GM12873 (cell line): Measurements from ENCODE around the gene PDS5B.

Experiments used
- CTCF ChIP-seq: IDR thresholded peaks from 2 replicates; pipeline ENCODE4 v1.5.1; 2012; ENCODE audit warnings: low read depth, mild to moderate bottlenecking, moderate library complexity, low read length, control low read depth; ENCODE audit not compliant: insufficient read depth; ENCODE audit errors: missing control alignments

Gene PDS5B

GRCh38 chr13:32674503-32674902 lies 88.3 kb downstream of the PDS5B start:
- no peak for TF ChIP-seq CTCF

GRCh38 chr13:32676242-32676641 lies 90.0 kb downstream of the PDS5B start:
- TF ChIP-seq CTCF = no peak

DNA sequence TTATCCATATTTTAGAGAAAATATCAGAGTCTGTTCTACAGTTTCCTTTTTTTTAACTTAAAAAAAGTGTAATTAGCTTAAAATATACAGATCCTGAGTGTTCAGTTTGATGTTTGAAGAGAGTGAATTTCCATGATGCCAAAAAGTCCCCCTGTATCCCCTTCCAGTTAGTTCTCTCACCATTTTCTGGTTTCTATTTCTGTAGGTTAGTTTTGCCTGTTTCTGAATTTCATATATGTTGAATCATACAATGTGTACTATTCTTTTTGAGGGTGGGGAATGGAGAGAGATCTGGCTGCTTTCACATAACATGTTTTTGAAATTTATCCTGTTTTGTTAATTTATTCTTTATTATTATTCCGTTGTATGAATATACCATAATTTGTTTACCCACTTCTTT lies 95.9 kb downstream of the PDS5B start:
- no peak for TF ChIP-seq CTCF

- no peak for TF ChIP-seq CTCF
These were observed 96.5 kb downstream of the PDS5B start for GRCh38 chr13:32682740-32683139.

- TF ChIP-seq CTCF = no peak
These were observed 101.0 kb downstream of the PDS5B start for GRCh38 chr13:32687275-32687674.

DNA sequence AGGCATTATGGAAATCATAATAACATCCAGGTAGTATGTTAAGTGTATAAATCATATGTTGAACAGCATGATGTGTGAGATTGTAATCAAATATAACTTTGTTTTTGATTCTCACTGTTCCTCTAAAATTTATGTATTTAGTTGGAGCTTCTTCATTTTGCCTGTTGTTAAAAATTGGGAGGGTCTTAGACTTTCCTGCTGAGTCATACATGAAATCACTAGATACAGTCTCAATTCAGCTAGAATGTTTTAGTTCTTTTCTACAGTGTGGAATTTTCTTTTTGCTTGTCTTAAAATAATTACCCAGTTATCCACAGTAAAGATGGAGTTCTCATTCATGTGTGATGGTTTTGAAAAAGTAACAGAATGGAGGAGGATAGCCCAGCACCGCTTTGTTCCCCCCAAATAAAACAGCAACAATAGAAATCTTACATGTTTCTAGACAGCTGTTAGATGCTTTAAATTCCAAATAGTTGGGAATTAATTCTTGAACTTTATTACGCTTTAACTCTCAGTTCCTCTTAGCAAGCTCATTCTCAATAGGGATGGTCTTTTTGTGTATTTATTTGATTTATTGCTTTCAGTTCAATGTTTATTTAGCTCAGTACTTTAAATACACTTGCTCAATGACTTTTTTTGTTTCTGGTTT lies 109.5 kb downstream of the PDS5B start:
- no peak for TF ChIP-seq CTCF

GRCh38 chr13:32707471-32707870 lies 121.2 kb downstream of the PDS5B start:
- TF ChIP-seq CTCF = no peak
